Breast epithelium (tissue), 4 donors: ENCODE measurements around the gene IGF2. TPM values are rescaled to one million over a fixed set of nuclear protein-coding genes. Genes with fewer than 3 reads are reported as not detected.

Experiments used
- DNase-seq, 2 donors: peaks; one replicate each; pipeline ENCODE4 v3.0.0-alpha.2; 2019; ENCODE audit warnings: low spot score in 2 of 2
- H3K27ac ChIP-seq, 2 donors: fragments of 200-600 bp; sonication (generic) in 1 of 2; one replicate each; pipeline ENCODE4 v1.5.1; 2016 to 2019; ENCODE audit warnings: mild to moderate bottlenecking in 1 of 2
- H3K27me3 ChIP-seq, 2 donors: fragments of 200-600 bp; sonication (generic) in 1 of 2; one replicate each; pipeline versions ENCODE4 v1.5.1 to v1.6.0; 2017 to 2019; ENCODE audit warnings: control low read depth in 1 of 2, mild to moderate bottlenecking in 1 of 2
- H3K36me3 ChIP-seq: fragments of 200-600 bp; one replicate; pipeline ENCODE4 v1.5.1; 2019
- H3K4me1 ChIP-seq, 2 donors: fragments of 200-600 bp; sonication (generic); one replicate each; pipeline ENCODE4 v1.5.1; 2016 to 2019; ENCODE audit warnings: control low read depth in 1 of 2
- H3K4me3 ChIP-seq, 3 donors: fragments of 200-600 bp; sonication (generic); 1 replicate in 2 of 3; 2 replicates in 1 of 3; pipeline ENCODE4 v1.5.1; 2016 to 2019; ENCODE audit warnings: mild to moderate bottlenecking in 3 of 3, moderate library complexity in 2 of 3
- H3K9me3 ChIP-seq, 2 donors: fragments of 200-600 bp; sonication (generic) in 1 of 2; one replicate each; pipeline ENCODE4 v1.5.1; 2016 to 2019; ENCODE audit warnings: control low read depth in 1 of 2
- POLR2A ChIP-seq: fragments of 450-650 bp; IDR thresholded peaks from one replicate; pipeline ENCODE4 v1.6.1; 2016; ENCODE audit warnings: antibody characterized with exemption, mild to moderate bottlenecking, moderate library complexity
- POLR2AphosphoS5 ChIP-seq, 3 donors: sonication (generic); formaldehyde crosslinking; IDR thresholded peaks; one replicate each; pipeline ENCODE4 v1.6.1; 2017; ENCODE audit warnings: antibody characterized with exemption in 3 of 3
- intact Hi-C: fragments of 100-400 bp; cut with DNase I; formaldehyde crosslinking; loops from one replicate; pipeline ENCODE4 v1.15.1; 2023; ENCODE audit warnings: low total_unique reads
- total RNA-seq, 3 donors: library from RNA; depleted of rRNA; stranded (reverse); fragments of >200 nt; gene quantifications; one replicate each; pipeline ENCODE4 v1.1.0, GENCODE V29; 2016
- TF ChIP-seq, protein P1 (sequence below), 3 donors: fragments of 450-650 bp; IDR thresholded peaks; one replicate each; pipeline ENCODE4 v1.5.1; 2016 to 2017; ENCODE audit warnings: antibody characterized with exemption in 3 of 3, mild to moderate bottlenecking in 3 of 3, moderate library complexity in 3 of 3

Gene IGF2
- total RNA-seq, 3 donors from 2014 or later: 13.6 to 65.7 (median 65.2) TPM

DNA sequence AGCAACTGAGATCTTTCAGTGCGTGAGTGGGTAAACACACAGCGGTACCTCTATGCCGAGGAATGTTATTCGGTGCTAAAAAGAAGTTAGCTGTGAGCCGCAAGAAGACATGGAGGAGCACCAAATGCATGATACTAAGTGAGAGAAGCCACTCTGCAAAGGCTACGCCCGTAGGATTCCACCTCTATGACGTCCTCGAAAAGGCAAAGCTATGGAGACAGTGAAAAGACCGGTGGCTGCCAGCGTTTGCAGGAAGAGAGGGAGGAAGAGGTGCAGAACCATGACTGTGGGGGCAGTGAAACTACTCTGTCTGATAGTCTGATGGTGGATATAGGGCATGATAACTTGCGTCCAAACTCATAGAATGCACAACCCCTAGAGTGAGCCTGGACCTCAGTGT is 28.7 kb downstream of the IGF2 start:
- H3K4me1 ChIP-seq: no peaks in the 10 kb centered on the region
- TF ChIP-seq, protein P1, sequence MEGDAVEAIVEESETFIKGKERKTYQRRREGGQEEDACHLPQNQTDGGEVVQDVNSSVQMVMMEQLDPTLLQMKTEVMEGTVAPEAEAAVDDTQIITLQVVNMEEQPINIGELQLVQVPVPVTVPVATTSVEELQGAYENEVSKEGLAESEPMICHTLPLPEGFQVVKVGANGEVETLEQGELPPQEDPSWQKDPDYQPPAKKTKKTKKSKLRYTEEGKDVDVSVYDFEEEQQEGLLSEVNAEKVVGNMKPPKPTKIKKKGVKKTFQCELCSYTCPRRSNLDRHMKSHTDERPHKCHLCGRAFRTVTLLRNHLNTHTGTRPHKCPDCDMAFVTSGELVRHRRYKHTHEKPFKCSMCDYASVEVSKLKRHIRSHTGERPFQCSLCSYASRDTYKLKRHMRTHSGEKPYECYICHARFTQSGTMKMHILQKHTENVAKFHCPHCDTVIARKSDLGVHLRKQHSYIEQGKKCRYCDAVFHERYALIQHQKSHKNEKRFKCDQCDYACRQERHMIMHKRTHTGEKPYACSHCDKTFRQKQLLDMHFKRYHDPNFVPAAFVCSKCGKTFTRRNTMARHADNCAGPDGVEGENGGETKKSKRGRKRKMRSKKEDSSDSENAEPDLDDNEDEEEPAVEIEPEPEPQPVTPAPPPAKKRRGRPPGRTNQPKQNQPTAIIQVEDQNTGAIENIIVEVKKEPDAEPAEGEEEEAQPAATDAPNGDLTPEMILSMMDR (IDR thresholded peaks at IDR 0.05): no peak
- TF ChIP-seq POLR2A: no peak
- no peak for TF ChIP-seq POLR2AphosphoS5 (IDR thresholded peaks at IDR 0.05)
- no peak for DNase-seq
- H3K9me3 ChIP-seq: peaks cover 0 to 4% of the 10 kb centered on the region in 2 donors
- no peaks in the 10 kb centered on the region for H3K36me3 ChIP-seq
- H3K4me3 ChIP-seq: no peak overlapping the region
- H3K27ac ChIP-seq: no peak overlapping the region
- intact Hi-C loops: no loop called here
- H3K27me3 ChIP-seq: peaks cover 0 to 10% of the 10 kb centered on the region in 2 donors

DNA sequence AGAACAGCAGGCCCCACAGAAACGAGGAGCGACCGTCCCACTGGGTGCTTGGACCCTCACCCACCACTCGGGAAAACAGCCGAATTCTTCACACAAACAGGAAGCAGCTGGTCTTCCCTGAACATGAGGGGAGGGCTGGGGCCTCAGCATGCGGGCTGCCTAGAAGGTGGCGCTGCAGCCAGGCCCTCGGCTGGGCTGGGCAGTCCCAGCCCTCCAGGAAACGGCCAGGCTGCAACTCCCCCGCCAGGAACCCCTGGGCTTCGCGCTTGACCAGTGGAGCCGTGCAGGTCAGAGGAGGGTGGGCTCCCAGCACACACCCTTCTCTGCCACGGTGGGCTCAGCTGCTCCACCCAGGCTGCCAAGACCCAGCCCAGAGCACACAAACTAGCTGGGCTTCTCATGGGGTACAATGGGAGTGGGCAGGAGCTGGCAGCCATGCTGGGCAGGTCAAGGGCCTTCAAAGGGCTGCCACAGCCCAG is 29.6 kb downstream of the IGF2 start:
- no peaks in the 10 kb centered on the region for H3K9me3 ChIP-seq
- no peak overlapping the region for H3K4me3 ChIP-seq
- peaks cover 0 to 10% of the 10 kb centered on the region in 2 donors for H3K27me3 ChIP-seq
- TF ChIP-seq POLR2AphosphoS5 (IDR thresholded peaks at IDR 0.05): no peak
- TF ChIP-seq, protein P1 (IDR thresholded peaks at IDR 0.05): no peak
- TF ChIP-seq POLR2A: no peak
- intact Hi-C loops: no loop called here
- H3K36me3 ChIP-seq: no peaks in the 10 kb centered on the region
- H3K27ac ChIP-seq: no peak overlapping the region
- H3K4me1 ChIP-seq: no peaks in the 10 kb centered on the region
- no peak for DNase-seq

DNA sequence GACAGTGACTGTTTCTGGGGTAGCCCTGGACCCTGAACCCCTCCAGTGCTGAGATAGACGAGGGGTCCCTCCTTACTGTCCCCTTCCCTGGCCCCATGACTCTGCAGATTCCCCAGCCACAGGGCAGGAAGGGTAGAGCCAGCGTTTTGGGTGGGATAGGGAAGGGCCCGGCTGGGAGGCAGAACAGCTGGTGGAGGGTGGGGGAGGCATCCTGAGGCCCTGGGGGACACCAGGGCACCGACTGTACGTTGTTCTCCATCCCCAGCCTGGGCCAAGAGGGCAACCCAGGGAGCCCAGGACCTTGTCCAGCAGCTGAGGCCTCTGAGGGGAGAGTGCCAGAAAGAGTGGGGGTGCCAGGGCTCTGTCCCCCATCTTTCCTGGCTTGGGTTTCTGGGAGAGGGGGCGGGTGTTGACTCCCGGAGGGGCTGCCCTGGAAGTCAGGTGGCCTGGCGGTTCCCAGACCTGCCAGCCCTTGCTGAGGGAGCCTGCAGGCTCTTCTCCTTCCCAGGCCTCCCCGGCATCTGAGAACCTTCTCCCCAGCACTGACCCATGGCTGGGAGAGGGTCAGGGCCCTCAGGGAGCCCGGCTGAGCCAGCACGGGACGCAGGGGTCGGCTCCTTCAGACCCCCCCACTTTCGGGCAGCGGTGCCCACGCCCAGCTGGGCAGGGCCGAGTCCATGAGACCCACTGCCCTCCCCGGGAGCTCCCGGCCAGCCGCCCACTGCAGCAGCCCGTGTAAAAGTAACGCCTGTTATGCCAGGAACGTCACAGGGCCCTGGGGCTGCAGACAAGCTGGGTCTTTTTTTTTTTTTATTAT is 30.3 kb downstream of the IGF2 start:
- peak overlapping the region in 1 of 2 donors; percentile 7 for H3K27ac ChIP-seq
- no peaks in the 10 kb centered on the region for H3K9me3 ChIP-seq
- no peaks in the 10 kb centered on the region for H3K4me1 ChIP-seq
- H3K27me3 ChIP-seq: peaks cover 0 to 10% of the 10 kb centered on the region in 2 donors
- DNase-seq: no peak
- H3K4me3 ChIP-seq: no peak overlapping the region
- intact Hi-C loops: no loop called here
- no peaks in the 10 kb centered on the region for H3K36me3 ChIP-seq
- TF ChIP-seq POLR2A (no peak), POLR2AphosphoS5 (IDR thresholded peaks at IDR 0.05) (no peak)
- TF ChIP-seq, protein P1 (IDR thresholded peaks at IDR 0.05): no peak

DNA sequence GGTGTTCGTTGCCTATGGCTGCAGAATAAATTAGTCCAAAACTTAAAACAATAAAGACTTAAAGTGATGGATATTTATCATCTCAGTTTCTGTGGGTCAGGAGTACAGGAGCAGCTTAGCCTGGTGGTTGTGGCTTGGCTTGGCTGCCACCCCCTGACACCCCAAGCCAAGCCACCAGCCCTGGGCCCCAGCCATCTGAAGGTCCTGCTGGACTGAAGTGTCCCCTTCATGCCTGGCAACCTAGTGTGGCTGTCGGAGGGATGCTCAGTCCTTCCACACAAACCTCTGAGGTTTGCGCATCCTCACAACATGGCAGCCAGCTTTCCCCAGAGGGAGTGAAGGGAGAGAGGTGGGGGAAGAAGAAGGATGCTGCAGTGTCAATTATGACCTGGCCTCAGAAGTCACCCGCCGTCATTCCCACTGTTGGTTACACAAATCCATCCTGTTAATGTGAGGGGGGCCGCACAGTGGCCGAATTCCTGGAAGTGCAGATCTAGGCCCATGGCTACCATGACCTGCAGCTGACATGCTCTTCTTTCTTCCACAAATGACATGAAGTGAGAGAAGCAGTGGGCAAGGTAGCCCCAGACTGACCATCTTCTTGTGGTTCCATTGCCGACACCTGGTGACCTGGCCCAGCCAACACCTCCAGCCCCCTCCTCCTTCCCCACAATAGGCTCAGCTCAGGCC is 31.1 kb downstream of the IGF2 start:
- no peak for DNase-seq
- TF ChIP-seq POLR2A: no peak
- TF ChIP-seq, protein P1 (IDR thresholded peaks at IDR 0.05): no peak
- TF ChIP-seq POLR2AphosphoS5 (IDR thresholded peaks at IDR 0.05): no peak

DNA sequence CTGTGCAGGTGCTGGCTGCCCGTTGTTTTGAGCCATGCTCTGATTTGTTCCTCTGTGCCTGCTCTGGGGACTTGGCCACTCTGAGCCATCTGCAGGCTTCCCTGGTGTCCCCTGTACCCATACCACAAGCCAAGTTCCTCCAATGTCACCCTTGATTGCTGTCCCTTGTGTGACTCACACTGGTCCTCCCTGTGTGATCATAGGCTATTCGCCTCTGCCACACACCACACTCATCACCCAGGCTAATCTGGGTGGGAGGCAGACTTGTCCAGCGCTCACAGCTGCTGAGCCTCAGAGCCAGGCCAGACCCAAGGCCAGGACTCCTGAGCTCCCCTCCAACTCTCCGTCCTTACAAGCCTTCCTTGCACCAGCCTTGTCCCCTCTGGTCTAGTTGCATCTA is 31.7 kb downstream of the IGF2 start:
- intact Hi-C loops: no loop called here
- H3K36me3 ChIP-seq: no peaks in the 10 kb centered on the region
- TF ChIP-seq POLR2A (no peak), POLR2AphosphoS5 (IDR thresholded peaks at IDR 0.05) (no peak)
- TF ChIP-seq, protein P1 (IDR thresholded peaks at IDR 0.05): no peak
- no peak for DNase-seq
- no peaks in the 10 kb centered on the region for H3K4me1 ChIP-seq
- no peak overlapping the region for H3K27ac ChIP-seq
- no peaks in the 10 kb centered on the region for H3K9me3 ChIP-seq
- no peak overlapping the region for H3K4me3 ChIP-seq
- peaks cover 0 to 10% of the 10 kb centered on the region in 2 donors for H3K27me3 ChIP-seq

More for the DNA sequence above, 31.1 kb downstream of the IGF2 start:
- H3K27me3 ChIP-seq: peaks cover 0 to 10% of the 10 kb centered on the region in 2 donors
- intact Hi-C loops: no loop called here
- no peaks in the 10 kb centered on the region for H3K36me3 ChIP-seq
- H3K4me1 ChIP-seq: no peaks in the 10 kb centered on the region
- no peak overlapping the region for H3K27ac ChIP-seq
- H3K9me3 ChIP-seq: no peaks in the 10 kb centered on the region
- H3K4me3 ChIP-seq: no peak overlapping the region
